Measurements from ENCODE around the gene SPTAN1.

SPTAN1 gene

GRCh38 chr9:128595471-128595870 is 43.1 kb downstream of the SPTAN1 start:
- no peak for DNase-seq (ENCODE audit: low spot score)
- TF ChIP-seq, protein P1, sequence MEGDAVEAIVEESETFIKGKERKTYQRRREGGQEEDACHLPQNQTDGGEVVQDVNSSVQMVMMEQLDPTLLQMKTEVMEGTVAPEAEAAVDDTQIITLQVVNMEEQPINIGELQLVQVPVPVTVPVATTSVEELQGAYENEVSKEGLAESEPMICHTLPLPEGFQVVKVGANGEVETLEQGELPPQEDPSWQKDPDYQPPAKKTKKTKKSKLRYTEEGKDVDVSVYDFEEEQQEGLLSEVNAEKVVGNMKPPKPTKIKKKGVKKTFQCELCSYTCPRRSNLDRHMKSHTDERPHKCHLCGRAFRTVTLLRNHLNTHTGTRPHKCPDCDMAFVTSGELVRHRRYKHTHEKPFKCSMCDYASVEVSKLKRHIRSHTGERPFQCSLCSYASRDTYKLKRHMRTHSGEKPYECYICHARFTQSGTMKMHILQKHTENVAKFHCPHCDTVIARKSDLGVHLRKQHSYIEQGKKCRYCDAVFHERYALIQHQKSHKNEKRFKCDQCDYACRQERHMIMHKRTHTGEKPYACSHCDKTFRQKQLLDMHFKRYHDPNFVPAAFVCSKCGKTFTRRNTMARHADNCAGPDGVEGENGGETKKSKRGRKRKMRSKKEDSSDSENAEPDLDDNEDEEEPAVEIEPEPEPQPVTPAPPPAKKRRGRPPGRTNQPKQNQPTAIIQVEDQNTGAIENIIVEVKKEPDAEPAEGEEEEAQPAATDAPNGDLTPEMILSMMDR (IDR thresholded peaks at IDR 0.05; ENCODE audit: borderline replicate concordance, control extremely low read depth, extremely low read depth, insufficient read depth, missing control alignments) = no peak
- in situ Hi-C loops (cut with MboI; ENCODE audit: low sequenced_read_pairs, unreplicated experiment) = no loop called here

GRCh38 chr9:128600099-128600498 is 47.7 kb downstream of the SPTAN1 start:
- TF ChIP-seq, protein P1 (IDR thresholded peaks at IDR 0.05; ENCODE audit: borderline replicate concordance, control extremely low read depth, extremely low read depth, insufficient read depth, missing control alignments) = no peak
- DNase-seq (ENCODE audit: low spot score) = no peak
- in situ Hi-C loops (cut with MboI; ENCODE audit: low sequenced_read_pairs, unreplicated experiment) = no loop called here

- no peak for DNase-seq (ENCODE audit: low spot score)
- TF ChIP-seq, protein P1 (IDR thresholded peaks at IDR 0.05; ENCODE audit: borderline replicate concordance, control extremely low read depth, extremely low read depth, insufficient read depth, missing control alignments) = no peak
- in situ Hi-C loops (cut with MboI; ENCODE audit: low sequenced_read_pairs, unreplicated experiment) = no loop called here
Measured at GRCh38 chr9:128603697-128604096, 51.3 kb downstream of the SPTAN1 start.

DNA sequence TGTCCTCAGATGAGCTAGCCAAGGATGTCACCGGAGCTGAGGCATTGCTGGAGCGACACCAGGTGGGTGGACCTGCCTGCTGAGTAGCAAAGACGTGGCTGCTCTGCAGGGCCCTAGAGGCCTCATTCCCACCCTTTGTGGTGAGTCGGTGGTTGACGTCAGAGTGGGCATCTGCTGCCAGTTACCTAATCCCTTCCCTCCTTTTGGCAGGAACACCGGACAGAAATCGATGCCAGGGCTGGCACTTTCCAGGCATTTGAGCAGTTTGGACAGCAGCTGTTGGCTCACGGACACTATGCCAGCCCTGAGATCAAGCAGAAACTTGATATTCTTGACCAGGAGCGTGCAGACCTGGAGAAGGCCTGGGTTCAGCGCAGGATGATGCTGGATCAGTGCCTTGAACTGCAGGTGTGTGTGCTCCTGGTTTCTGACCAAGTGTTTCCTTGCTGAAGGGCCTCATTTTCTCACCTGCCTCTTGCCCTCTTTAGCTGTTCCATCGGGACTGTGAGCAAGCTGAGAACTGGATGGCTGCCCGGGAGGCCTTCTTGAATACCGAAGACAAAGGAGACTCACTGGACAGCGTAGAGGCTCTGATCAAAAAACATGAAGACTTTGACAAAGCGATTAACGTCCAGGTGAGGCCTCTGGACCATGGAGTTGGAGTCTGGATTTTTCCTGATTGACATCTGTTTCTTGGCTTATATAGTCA is 55.4 kb downstream of the SPTAN1 start:
- TF ChIP-seq, protein P1 (IDR thresholded peaks at IDR 0.05; ENCODE audit: borderline replicate concordance, control extremely low read depth, extremely low read depth, insufficient read depth, missing control alignments) = no peak
- in situ Hi-C loops (cut with MboI; ENCODE audit: low sequenced_read_pairs, unreplicated experiment) = no loop called here
- no peak for DNase-seq (ENCODE audit: low spot score)

DNA sequence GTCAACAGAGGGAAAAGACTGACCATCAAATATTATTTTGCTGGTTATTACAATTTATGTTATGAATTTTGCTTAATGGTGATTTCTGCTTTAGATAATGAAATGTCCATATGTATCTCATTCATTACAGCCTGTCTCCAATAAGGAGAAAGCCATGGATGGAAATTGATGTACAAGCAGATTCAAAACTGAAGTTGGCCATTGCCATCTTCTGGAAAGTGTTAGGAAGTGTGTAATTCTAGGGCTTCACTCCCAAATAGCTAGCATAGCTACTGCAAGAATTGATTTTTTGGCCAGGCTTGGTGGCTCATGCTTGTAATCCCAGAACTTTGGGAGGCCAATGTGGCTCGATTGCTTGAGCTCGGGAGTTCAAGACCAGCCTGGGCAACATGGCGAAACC is 58.5 kb downstream of the SPTAN1 start:
- in situ Hi-C loops (cut with MboI; ENCODE audit: low sequenced_read_pairs, unreplicated experiment) = no loop called here
- TF ChIP-seq, protein P1 (IDR thresholded peaks at IDR 0.05; ENCODE audit: borderline replicate concordance, control extremely low read depth, extremely low read depth, insufficient read depth, missing control alignments) = no peak
- no peak for DNase-seq (ENCODE audit: low spot score)

DNA sequence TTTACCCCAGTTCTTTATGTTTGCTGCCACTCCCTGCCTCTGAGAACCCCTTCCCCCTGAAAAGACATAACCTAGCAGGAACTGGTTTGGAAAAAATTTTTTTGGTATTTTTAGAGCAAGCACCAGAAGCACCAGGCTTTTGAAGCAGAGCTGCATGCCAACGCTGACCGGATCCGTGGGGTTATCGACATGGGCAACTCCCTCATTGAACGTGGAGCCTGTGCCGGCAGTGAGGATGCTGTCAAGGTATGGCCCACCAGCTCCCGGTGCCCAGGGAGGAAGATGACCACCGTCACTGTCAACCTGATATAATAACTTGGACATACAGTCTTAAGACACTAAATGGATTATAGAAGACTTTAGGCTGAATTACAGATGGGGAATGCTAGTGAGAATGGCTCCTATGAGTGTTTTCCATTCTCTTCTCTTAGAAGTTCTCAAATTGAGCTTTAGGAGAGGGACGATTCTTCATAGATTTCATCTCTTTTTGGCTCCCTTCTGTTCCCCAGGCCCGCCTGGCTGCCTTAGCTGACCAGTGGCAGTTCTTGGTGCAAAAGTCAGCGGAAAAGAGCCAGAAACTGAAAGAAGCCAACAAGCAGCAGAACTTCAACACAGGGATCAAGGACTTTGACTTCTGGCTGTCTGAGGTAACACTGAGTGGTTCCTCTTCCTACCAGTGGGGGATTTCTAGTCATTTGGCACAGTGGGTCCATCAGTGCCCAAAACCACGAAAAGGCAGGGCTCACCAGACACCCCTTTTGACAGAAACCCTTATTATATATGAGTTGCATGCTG is 59.4 kb downstream of the SPTAN1 start:
- no peak for DNase-seq (ENCODE audit: low spot score)
- TF ChIP-seq, protein P1 (IDR thresholded peaks at IDR 0.05; ENCODE audit: borderline replicate concordance, control extremely low read depth, extremely low read depth, insufficient read depth, missing control alignments) = no peak
- in situ Hi-C loops (cut with MboI; ENCODE audit: low sequenced_read_pairs, unreplicated experiment) = no loop called here

Data from GM13976 (cell line).